HG02870 (cell line): ENCODE results near the gene CA9.

Experiments
- ATAC-seq: cut with Tn5 transposase; IDR thresholded peaks from one replicate; pipeline ENCODE4 v1.9.1; 2021; ENCODE audit warnings: mild to moderate bottlenecking, moderate library complexity; ENCODE audit not compliant: unreplicated experiment

Gene CA9

GRCh38 chr9:35675204-35675603 lies 1.5 kb downstream of the CA9 start:
- no peak for ATAC-seq

GRCh38 chr9:35675732-35676392 lies 2.1 kb downstream of the CA9 start:
- ATAC-seq = no peak

GRCh38 chr9:35679091-35679490 lies 5.4 kb downstream of the CA9 start:
- no peak for ATAC-seq

GRCh38 chr9:35679766-35680330 lies 6.1 kb downstream of the CA9 start:
- ATAC-seq = no peak

GRCh38 chr9:35680331-35681105 lies 6.8 kb downstream of the CA9 start:
- no peak for ATAC-seq

GRCh38 chr9:35681341-35682002 lies 7.7 kb downstream of the CA9 start:
- no peak for ATAC-seq

GRCh38 chr9:35682051-35682450 lies 8.3 kb downstream of the CA9 start:
- no peak for ATAC-seq

GRCh38 chr9:35682520-35683315 lies 9.0 kb downstream of the CA9 start:
- ATAC-seq = no peak

- ATAC-seq = no peak
These were observed 9.6 kb downstream of the CA9 start for GRCh38 chr9:35683323-35683722.

- ATAC-seq = no peak
These were observed 11.2 kb downstream of the CA9 start for GRCh38 chr9:35684921-35685320.

GRCh38 chr9:35685506-35685905 lies 11.8 kb downstream of the CA9 start:
- ATAC-seq = no peak

- no peak for ATAC-seq
These were observed 12.8 kb downstream of the CA9 start for GRCh38 chr9:35686222-35687203.

GRCh38 chr9:35687306-35687705 lies 13.6 kb downstream of the CA9 start:
- no peak for ATAC-seq

- no peak for ATAC-seq
These were observed 14.3 kb downstream of the CA9 start for GRCh38 chr9:35687972-35688557.

- ATAC-seq = no peak
These were observed 15.1 kb downstream of the CA9 start for GRCh38 chr9:35688558-35689541.

- no peak for ATAC-seq
These were observed 16.0 kb downstream of the CA9 start, which contains the start of gene TPM2 for GRCh38 chr9:35689542-35690293. TPM2 (minus strand) TSS chr9:35689925; CDS start chr9:35689817, 108 bp downstream.

GRCh38 chr9:35690294-35690613 lies 16.5 kb downstream of the CA9 start:
- ATAC-seq = no peak
